GM12872 (cell line): Measurements from ENCODE around the gene SPTY2D1.

Experiments
- TF ChIP-seq, protein P1 (sequence below): IDR thresholded peaks from 3 replicates; pipeline ENCODE4 v1.5.1; 2011; ENCODE audit warnings: low read depth, mild to moderate bottlenecking, low read length, moderate library complexity; ENCODE audit not compliant: insufficient read depth

The SPTY2D1 gene

DNA sequence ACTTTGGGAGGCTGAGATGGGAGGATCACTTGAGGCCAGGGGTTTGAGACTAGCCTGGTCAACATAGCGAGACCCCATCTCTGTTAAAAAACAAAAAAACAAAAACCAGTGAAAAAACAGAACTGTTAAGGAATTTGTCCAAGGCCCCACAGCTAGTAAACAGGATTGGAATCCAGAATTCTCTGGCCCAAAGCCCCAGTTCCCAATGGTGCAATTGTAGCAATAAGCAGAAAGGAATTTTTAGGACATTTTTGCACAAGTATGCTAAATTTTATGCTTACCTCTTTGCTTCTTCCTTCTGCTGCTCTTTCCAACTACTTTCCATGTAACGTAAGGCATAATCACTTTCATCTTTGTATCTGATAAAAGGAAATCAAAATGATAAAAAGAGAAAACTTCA, 22.9 kb downstream of the SPTY2D1 start:
- TF ChIP-seq, protein P1, sequence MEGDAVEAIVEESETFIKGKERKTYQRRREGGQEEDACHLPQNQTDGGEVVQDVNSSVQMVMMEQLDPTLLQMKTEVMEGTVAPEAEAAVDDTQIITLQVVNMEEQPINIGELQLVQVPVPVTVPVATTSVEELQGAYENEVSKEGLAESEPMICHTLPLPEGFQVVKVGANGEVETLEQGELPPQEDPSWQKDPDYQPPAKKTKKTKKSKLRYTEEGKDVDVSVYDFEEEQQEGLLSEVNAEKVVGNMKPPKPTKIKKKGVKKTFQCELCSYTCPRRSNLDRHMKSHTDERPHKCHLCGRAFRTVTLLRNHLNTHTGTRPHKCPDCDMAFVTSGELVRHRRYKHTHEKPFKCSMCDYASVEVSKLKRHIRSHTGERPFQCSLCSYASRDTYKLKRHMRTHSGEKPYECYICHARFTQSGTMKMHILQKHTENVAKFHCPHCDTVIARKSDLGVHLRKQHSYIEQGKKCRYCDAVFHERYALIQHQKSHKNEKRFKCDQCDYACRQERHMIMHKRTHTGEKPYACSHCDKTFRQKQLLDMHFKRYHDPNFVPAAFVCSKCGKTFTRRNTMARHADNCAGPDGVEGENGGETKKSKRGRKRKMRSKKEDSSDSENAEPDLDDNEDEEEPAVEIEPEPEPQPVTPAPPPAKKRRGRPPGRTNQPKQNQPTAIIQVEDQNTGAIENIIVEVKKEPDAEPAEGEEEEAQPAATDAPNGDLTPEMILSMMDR: no peak

GRCh38 chr11:18608376-18608775, 25.8 kb downstream of the SPTY2D1 start:
- TF ChIP-seq, protein P1: no peak

- TF ChIP-seq, protein P1: no peak
These were observed 33.1 kb downstream of the SPTY2D1 start for GRCh38 chr11:18600915-18601569.

DNA sequence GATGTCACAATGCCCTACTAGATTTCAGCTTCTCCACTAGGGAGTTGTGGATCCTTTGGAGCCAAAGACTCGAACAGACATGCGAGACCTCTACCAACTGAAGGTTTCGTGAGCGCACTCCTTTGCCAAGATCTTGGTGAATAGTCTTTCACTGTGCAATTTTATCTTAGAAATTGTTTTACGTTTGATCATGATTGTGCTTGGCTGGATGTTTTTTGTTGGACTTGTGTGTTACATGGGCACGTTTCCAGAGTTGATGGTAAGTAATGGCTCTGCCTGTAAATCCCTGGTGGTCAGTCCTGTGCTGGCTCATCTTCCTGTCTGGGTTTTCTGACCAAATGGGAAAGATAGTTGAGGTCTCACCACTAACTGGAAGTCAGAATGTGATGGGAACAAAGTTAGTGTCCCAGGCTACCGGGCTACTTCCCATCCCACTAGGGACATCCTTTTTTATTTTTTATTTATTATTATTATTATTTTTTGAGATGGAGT, 34.4 kb downstream of the SPTY2D1 start, which contains the start of gene MISFA:
Gene MISFA (plus strand): TSS at position 51 of the 492 bp plus-strand sequence. CDS start 140 bp downstream, at position 191.
- TF ChIP-seq, protein P1: no peak

GRCh38 chr11:18594999-18595749, 39.0 kb downstream of the SPTY2D1 start:
- TF ChIP-seq, protein P1: no peak

DNA sequence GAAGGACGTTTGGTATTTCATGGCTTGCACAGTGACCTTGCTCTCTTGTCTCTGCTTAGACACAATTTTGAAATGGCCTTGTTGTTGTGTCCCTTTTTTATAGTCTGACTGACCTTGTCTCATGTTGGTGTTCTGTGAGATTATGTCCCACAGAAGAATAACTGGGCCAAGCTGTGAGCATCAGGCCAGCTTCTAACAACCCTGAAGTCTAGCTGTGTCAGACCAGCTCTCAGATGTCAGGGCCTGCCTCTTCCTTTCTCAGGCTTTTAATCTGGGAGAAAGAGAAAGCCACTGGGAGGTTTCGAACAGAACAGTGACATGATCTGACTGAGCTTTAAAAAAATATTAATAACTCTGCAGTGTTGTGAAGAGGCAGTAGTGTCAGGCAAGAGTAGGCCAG, 43.6 kb downstream of the SPTY2D1 start:
- TF ChIP-seq, protein P1: no peak

GRCh38 chr11:18588297-18589252, 45.6 kb downstream of the SPTY2D1 start, which contains the start of gene UEVLD:
UEVLD (minus strand) TSS chr11:18588734; CDS start chr11:18588654, 80 bp downstream.
- TF ChIP-seq, protein P1: no peak
